ENCODE measurements around the gene NLRP8.
"Not testable (repeated sequence)": the region's sequence is repeated elsewhere in the genome, so short reads cannot be mapped to it uniquely, and the experiment has no call there.

The NLRP8 gene

GRCh38 chr19:55947532-55947931, at the start of gene NLRP8:
Gene NLRP8, plus strand, starts transcription at chr19:55947832.
- no peak for DNase-seq

- DNase-seq = no peak
These were observed 48.7 kb upstream of the NLRP8 start for GRCh38 chr19:55898911-55899310.

GRCh38 chr19:55901369-55902079, 46.1 kb upstream of the NLRP8 start:
- DNase-seq = no peak

- no peak for DNase-seq
These were observed 45.4 kb upstream of the NLRP8 start for GRCh38 chr19:55902080-55902751.

GRCh38 chr19:55907286-55907685, 40.3 kb upstream of the NLRP8 start:
- no peak for DNase-seq

- DNase-seq = no peak
These were observed 39.9 kb upstream of the NLRP8 start for GRCh38 chr19:55907746-55908145.

GRCh38 chr19:55909801-55910200, 37.8 kb upstream of the NLRP8 start:
- no peak for DNase-seq

- no peak for DNase-seq
These were observed 34.7 kb upstream of the NLRP8 start for GRCh38 chr19:55912916-55913315.

GRCh38 chr19:55913643-55914268, 33.9 kb upstream of the NLRP8 start:
- DNase-seq = no peak

- DNase-seq = no peak
These were observed 24.1 kb upstream of the NLRP8 start for GRCh38 chr19:55923556-55923955.

- no peak for DNase-seq
These were observed 19.6 kb upstream of the NLRP8 start for GRCh38 chr19:55927991-55928390.

GRCh38 chr19:55929258-55929657, 18.4 kb upstream of the NLRP8 start:
- DNase-seq = not testable (repeated sequence)

- no peak for DNase-seq
These were observed 16.6 kb upstream of the NLRP8 start for GRCh38 chr19:55930996-55931515.

- no peak for DNase-seq
These were observed 15.7 kb upstream of the NLRP8 start, which contains the start of gene NLRP13 for GRCh38 chr19:55931936-55932386. Gene NLRP13, minus strand, starts transcription at chr19:55932336. Its CDS starts 25 bp downstream, at chr19:55932311.

- no peak for DNase-seq
These were observed 12.4 kb upstream of the NLRP8 start for GRCh38 chr19:55935206-55935605.

- no peak for DNase-seq
These were observed 8.4 kb upstream of the NLRP8 start for GRCh38 chr19:55939206-55939605.

GRCh38 chr19:55940306-55940705, 7.3 kb upstream of the NLRP8 start:
- no peak for DNase-seq

GRCh38 chr19:55950566-55950965, 2.9 kb downstream of the NLRP8 start:
- DNase-seq = not testable (repeated sequence)

- no peak for DNase-seq
These were observed 8.8 kb downstream of the NLRP8 start for GRCh38 chr19:55956431-55956830.

- DNase-seq = no peak
These were observed 10.7 kb downstream of the NLRP8 start for GRCh38 chr19:55958356-55958755.

- DNase-seq = no peak
These were observed 12.5 kb downstream of the NLRP8 start for GRCh38 chr19:55959996-55960675.

GRCh38 chr19:55962186-55962585, 14.6 kb downstream of the NLRP8 start:
- no peak for DNase-seq

- DNase-seq = no peak
These were observed 26.4 kb downstream of the NLRP8 start for GRCh38 chr19:55973982-55974381.
